ENCODE measurements around the gene SMYD3.
"Not testable (repeated sequence)": the region's sequence is repeated elsewhere in the genome, so short reads cannot be mapped to it uniquely, and the experiment has no call there.

Gene SMYD3

GRCh38 chr1:245774196-245774595, 732.9 kb downstream of the SMYD3 start:
- DNase-seq: no peak

- no peak for DNase-seq
These were observed 733.7 kb downstream of the SMYD3 start for GRCh38 chr1:245773344-245773743.

GRCh38 chr1:245772739-245773138, 734.3 kb downstream of the SMYD3 start:
- DNase-seq: no peak

- no peak for DNase-seq
These were observed 734.8 kb downstream of the SMYD3 start for GRCh38 chr1:245772325-245772724.

GRCh38 chr1:245771511-245772281, 735.4 kb downstream of the SMYD3 start:
- DNase-seq: no peak

GRCh38 chr1:245770156-245770555, 736.9 kb downstream of the SMYD3 start:
- no peak for DNase-seq

- no peak for DNase-seq
These were observed 738.5 kb downstream of the SMYD3 start for GRCh38 chr1:245768596-245768995.

- no peak for DNase-seq
These were observed 741.7 kb downstream of the SMYD3 start for GRCh38 chr1:245765230-245766000.

GRCh38 chr1:245763873-245764331, 743.2 kb downstream of the SMYD3 start:
- DNase-seq: no peak

- no peak for DNase-seq
These were observed 744.6 kb downstream of the SMYD3 start for GRCh38 chr1:245762396-245762910.

GRCh38 chr1:245760301-245760700, 746.8 kb downstream of the SMYD3 start:
- no peak for DNase-seq

GRCh38 chr1:245754463-245754961, 752.6 kb downstream of the SMYD3 start:
- DNase-seq: no peak

GRCh38 chr1:245753807-245754206, 753.3 kb downstream of the SMYD3 start:
- no peak for DNase-seq

- no peak for DNase-seq
These were observed 754.5 kb downstream of the SMYD3 start for GRCh38 chr1:245752561-245752960.

- no peak for DNase-seq
These were observed 755.2 kb downstream of the SMYD3 start for GRCh38 chr1:245751726-245752470.

GRCh38 chr1:245751116-245751515, 756.0 kb downstream of the SMYD3 start:
- no peak for DNase-seq

- no peak for DNase-seq
These were observed 756.8 kb downstream of the SMYD3 start for GRCh38 chr1:245750261-245750660.

- DNase-seq: no peak
These were observed 758.0 kb downstream of the SMYD3 start for GRCh38 chr1:245749053-245749452.

- no peak for DNase-seq
These were observed 758.4 kb downstream of the SMYD3 start for GRCh38 chr1:245748646-245749045.

- DNase-seq: no peak
These were observed 758.8 kb downstream of the SMYD3 start for GRCh38 chr1:245748240-245748639.

GRCh38 chr1:245742896-245743295, 764.2 kb downstream of the SMYD3 start:
- DNase-seq: peak; percentile 39

GRCh38 chr1:245740336-245740735, 766.7 kb downstream of the SMYD3 start:
- not testable (repeated sequence) for DNase-seq

GRCh38 chr1:245730801-245731200, 776.3 kb downstream of the SMYD3 start:
- no peak for DNase-seq
